ENCODE results near the gene CNIH3. TPM values are rescaled to one million over a fixed set of nuclear protein-coding genes. Genes with fewer than 3 reads are reported as not detected.

The CNIH3 gene
- total RNA-seq, 1 donor from 2014 or later = 4.2 TPM

DNA sequence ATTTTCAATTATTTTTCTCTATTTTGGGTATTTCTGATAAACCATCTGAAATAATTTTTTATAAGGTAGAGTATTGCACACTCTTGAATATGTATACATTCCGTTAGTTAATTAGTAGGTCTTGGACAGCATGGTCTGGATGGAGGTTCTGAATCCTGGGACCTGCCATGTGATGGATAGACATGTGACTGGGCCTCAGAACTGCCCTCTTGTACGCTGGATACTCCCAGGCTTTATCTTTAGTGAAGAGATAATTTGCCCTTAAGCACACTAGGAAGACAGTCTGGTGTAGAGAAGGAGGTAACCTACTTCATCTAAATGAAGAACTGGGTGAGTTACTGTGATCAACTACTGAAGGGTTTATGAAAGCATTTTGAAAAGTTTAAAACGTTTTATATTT is 48.9 kb downstream of the CNIH3 start:
- no peaks in the 10 kb centered on the region for H3K4me1 Mint-ChIP-seq (ENCODE audit: unreplicated experiment)
- H3K9me3 Mint-ChIP-seq (ENCODE audit: unreplicated experiment) = no peaks in the 10 kb centered on the region
- TF ChIP-seq, protein P1, sequence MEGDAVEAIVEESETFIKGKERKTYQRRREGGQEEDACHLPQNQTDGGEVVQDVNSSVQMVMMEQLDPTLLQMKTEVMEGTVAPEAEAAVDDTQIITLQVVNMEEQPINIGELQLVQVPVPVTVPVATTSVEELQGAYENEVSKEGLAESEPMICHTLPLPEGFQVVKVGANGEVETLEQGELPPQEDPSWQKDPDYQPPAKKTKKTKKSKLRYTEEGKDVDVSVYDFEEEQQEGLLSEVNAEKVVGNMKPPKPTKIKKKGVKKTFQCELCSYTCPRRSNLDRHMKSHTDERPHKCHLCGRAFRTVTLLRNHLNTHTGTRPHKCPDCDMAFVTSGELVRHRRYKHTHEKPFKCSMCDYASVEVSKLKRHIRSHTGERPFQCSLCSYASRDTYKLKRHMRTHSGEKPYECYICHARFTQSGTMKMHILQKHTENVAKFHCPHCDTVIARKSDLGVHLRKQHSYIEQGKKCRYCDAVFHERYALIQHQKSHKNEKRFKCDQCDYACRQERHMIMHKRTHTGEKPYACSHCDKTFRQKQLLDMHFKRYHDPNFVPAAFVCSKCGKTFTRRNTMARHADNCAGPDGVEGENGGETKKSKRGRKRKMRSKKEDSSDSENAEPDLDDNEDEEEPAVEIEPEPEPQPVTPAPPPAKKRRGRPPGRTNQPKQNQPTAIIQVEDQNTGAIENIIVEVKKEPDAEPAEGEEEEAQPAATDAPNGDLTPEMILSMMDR (IDR thresholded peaks at IDR 0.05) = no peak

DNA sequence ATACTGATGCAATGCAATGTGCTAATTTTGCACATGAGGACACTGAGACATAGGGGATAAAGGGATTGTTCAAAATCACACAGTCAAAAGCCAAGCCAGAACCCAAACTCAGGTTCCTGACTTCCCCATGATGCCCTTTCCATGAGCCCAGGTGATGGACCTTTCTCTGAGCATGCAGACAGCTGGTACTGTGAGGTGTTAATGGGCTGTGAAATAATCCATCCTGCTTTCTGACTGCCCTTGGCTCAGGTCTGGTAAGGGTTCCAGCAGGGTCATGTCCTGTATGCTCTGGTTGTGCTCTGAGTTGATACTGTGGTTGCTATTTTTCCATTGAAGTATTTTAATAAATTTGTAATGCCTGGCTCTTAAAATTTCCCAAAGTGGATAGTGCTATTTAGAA is 50.0 kb downstream of the CNIH3 start:
- Mint-ChIP-seq H3K27ac (ENCODE audit: unreplicated experiment) (no peak overlapping the region), H3K27me3 (ENCODE audit: unreplicated experiment) (peaks cover 17% of the 10 kb centered on the region), H3K36me3 (ENCODE audit: unreplicated experiment) (no peaks in the 10 kb centered on the region), H3K4me3 (ENCODE audit: unreplicated experiment) (no peak overlapping the region), H3K9me3 (ENCODE audit: unreplicated experiment) (no peaks in the 10 kb centered on the region), H3K4me1 (ENCODE audit: unreplicated experiment) (no peaks in the 10 kb centered on the region)
- TF ChIP-seq, protein P1 (IDR thresholded peaks at IDR 0.05) = no peak
- no peak for DNase-seq (ENCODE audit: extremely low spot score, unreplicated experiment)

More for the DNA sequence above, 48.9 kb downstream of the CNIH3 start:
- Mint-ChIP-seq H3K27me3 (ENCODE audit: unreplicated experiment) (peaks cover 25% of the 10 kb centered on the region), H3K4me3 (ENCODE audit: unreplicated experiment) (no peak overlapping the region), H3K36me3 (ENCODE audit: unreplicated experiment) (no peaks in the 10 kb centered on the region), H3K27ac (ENCODE audit: unreplicated experiment) (no peak overlapping the region)
- no peak for DNase-seq (ENCODE audit: extremely low spot score, unreplicated experiment)

DNA sequence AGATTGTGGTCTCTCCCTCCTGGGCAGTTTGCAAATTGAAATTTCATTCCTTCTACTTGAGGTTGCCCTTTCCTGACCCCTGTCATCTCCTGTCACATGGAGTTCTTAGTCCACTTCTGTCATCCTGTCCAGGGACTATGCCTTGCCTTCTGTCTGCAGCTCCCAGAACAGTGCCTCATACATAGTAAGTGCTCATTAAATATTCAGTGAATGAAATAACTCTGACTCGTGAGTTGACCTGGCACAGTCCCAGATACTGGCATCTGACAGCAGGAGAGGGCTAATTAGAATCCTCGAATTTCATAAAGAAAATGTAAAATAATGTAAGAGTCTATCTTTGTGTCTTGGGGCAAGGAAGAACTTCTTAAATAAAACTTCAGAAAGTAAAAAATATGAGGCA is 50.8 kb downstream of the CNIH3 start:
- no peak overlapping the region for H3K4me3 Mint-ChIP-seq (ENCODE audit: unreplicated experiment)
- TF ChIP-seq, protein P1 (IDR thresholded peaks at IDR 0.05) = no peak
- H3K27ac Mint-ChIP-seq (ENCODE audit: unreplicated experiment) = no peak overlapping the region
- no peaks in the 10 kb centered on the region for H3K4me1 Mint-ChIP-seq (ENCODE audit: unreplicated experiment)
- no peak for DNase-seq (ENCODE audit: extremely low spot score, unreplicated experiment)
- H3K9me3 Mint-ChIP-seq (ENCODE audit: unreplicated experiment) = no peaks in the 10 kb centered on the region
- H3K36me3 Mint-ChIP-seq (ENCODE audit: unreplicated experiment) = no peaks in the 10 kb centered on the region
- H3K27me3 Mint-ChIP-seq (ENCODE audit: unreplicated experiment) = peaks cover 11% of the 10 kb centered on the region

DNA sequence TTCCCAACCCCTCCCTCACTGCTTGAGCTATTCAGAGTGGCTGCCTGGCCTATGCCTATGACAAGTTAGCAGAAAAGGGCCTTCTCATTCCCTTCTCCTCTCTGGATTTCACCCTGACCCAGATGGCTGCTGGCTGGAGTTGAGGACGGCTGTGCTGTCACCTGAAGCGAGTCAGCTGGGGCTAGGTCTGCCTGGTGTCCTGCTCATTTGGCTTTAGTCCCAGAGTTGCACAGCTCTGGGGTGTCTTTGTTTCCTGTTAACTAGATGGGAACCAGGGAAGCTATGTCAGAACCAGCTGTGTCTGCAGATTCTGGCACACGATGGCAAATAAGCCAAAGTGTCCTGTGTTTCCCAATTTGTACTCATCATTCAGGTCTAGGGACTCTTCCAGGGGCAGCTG is 52.9 kb downstream of the CNIH3 start:
- DNase-seq (ENCODE audit: extremely low spot score, unreplicated experiment) = no peak
- Mint-ChIP-seq H3K36me3 (ENCODE audit: unreplicated experiment) (no peaks in the 10 kb centered on the region), H3K27ac (ENCODE audit: unreplicated experiment) (no peak overlapping the region), H3K9me3 (ENCODE audit: unreplicated experiment) (no peaks in the 10 kb centered on the region), H3K27me3 (ENCODE audit: unreplicated experiment) (peaks cover 11% of the 10 kb centered on the region), H3K4me3 (ENCODE audit: unreplicated experiment) (no peak overlapping the region), H3K4me1 (ENCODE audit: unreplicated experiment) (no peaks in the 10 kb centered on the region)
- TF ChIP-seq, protein P1 (IDR thresholded peaks at IDR 0.05) = no peak

DNA sequence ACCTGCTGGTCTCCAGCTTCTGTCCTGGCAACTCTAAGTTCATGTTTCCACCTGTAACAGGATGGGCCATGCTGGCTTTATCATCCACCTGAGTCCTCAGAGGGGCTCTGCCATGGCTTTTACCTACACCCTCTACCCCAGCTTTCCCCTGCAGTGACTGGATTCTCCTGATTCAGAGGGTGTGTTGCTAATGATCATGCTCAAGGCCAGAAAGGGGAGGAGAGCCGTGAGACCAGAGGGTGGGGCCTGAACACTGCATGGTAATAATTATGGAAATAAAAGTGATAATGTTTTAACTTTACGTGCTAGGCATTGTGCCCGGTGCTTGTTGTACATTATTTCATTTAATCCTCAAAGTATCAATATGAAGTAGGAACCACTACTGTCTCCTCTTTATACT is 53.3 kb downstream of the CNIH3 start:
- Mint-ChIP-seq H3K4me1 (ENCODE audit: unreplicated experiment) (no peaks in the 10 kb centered on the region), H3K27ac (ENCODE audit: unreplicated experiment) (no peak overlapping the region), H3K27me3 (ENCODE audit: unreplicated experiment) (peaks cover 10% of the 10 kb centered on the region), H3K36me3 (ENCODE audit: unreplicated experiment) (no peaks in the 10 kb centered on the region), H3K9me3 (ENCODE audit: unreplicated experiment) (no peaks in the 10 kb centered on the region), H3K4me3 (ENCODE audit: unreplicated experiment) (no peak overlapping the region)
- no peak for DNase-seq (ENCODE audit: extremely low spot score, unreplicated experiment)
- TF ChIP-seq, protein P1 (IDR thresholded peaks at IDR 0.05) = no peak

Measured in osteocyte (in vitro differentiated cells).